NCI-H2029 treated with DMSO at 0.1 percent for 48 hours (cell line): ENCODE measurements around the gene SDK1.
"Not testable (repeated sequence)": the region's sequence is repeated elsewhere in the genome, so short reads cannot be mapped to it uniquely, and the experiment has no call there.

Source experiments
- DNase-seq: peaks from one replicate; lab custom pipeline; 2025; lab: John Stamatoyannopoulos, UW

The SDK1 gene

DNA sequence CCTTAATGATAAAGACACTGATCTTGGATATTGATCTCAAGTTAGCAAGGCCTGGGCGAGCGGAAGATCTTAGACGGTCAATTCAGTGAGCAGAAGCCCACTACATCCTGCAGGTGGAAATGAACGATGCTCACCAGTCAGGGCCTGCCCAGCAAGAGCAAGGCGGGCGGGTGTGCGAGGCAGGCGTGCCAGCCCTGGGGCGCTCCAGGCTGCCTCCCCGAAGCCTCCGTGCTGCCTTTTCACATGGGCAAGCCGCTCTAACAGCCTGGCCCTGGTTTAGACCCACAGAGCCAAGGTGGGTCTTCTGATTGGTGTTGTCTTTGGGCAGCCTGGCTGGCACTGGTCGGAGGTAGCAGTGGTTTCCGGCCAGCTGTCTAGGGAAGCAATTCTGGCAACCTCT is 906.0 kb downstream of the SDK1 start:
- DNase-seq: no peak

DNA sequence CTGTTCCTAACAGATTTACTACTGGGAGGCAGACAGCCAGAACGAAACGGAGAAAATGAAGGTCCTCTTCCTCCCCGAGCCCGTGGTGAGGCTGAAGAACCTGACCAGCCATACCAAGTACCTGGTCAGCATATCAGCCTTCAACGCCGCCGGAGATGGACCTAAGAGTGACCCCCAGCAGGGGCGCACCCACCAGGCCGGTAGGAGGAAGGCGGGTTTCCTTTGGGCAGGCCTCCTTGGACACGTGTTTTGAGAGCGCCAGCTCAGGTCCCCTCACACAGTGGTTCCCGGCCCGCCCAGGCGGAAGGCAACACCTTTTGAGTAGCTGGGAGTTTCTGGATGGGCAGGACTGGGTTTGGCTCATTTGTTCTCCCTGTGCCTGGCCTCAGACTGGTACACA is 907.0 kb downstream of the SDK1 start:
- no peak for DNase-seq

DNA sequence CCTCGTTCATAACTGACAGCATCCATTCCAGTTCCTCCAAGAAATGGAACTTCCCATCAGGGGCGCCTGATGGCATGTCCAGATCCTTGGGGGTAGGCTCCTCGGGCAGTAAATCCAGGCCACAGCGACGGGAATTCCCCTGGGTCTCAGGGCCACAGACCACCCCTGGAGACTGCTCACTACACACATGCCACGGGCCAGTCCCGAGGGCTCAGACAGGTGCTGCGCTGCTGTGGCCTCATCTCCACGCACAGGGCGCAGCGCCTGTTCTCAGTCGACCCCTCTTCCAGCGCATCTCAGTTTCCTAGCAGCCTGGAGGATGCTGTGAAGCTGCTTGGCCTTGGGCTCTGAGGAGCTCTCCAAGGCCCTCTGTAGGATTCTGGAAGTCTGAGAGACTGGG is 907.5 kb downstream of the SDK1 start:
- no peak for DNase-seq

DNA sequence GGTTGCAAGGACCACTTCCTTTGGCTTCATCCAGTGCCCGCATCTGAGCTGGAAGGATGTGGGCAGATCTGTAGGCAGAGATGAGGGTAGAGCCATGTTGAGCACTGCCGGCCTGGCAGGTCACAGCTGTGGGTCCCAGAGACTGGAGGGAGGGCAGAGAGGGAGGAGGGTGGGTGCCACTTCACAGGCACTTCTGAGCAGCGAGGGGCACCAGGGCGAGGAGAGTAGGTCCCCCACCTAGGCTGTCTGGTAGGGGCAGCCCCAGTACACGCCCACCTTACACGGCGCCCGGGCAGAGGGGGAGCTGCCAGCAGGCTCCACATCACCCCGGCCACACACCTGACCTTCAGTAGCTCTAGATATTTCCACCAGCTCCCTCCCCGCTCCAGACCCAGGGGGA is 908.1 kb downstream of the SDK1 start:
- DNase-seq: no peak

DNA sequence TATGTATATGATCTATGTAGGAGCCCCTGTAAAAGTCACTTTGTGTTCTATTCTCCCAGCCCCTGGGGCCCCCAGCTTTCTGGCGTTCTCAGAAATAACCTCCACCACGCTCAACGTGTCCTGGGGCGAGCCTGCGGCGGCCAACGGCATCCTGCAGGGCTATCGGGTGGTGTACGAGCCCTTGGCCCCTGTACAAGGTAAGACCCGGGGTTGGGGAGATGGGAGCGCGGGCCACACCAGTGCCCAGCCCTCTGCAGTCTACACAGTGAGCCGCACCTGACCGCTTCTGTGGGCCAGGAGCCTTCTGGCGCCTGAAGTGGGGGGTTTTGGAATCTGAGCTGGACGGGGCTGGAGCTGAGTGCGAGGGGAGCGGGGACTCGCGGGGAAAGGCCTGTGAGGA is 908.9 kb downstream of the SDK1 start:
- no peak for DNase-seq

DNA sequence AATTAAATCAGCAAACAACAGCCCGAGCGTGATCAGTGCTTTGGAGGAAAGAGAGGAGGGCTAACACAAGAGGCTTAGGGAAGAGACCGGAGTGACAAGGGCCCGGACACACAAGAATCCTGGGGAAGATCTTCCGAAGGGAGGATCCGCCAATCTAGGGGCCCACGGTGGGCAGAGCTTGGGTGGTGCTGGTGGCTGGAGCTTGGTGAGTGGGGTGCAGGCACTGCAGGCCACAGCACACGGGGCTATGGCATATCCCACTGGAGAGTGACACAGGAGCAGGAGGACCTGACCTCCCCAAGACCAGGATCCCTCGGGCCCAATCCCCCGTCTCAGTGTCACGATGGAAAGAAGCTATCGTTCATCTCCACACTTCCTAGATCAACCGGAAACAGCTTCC is 909.8 kb downstream of the SDK1 start:
- DNase-seq: no peak

DNA sequence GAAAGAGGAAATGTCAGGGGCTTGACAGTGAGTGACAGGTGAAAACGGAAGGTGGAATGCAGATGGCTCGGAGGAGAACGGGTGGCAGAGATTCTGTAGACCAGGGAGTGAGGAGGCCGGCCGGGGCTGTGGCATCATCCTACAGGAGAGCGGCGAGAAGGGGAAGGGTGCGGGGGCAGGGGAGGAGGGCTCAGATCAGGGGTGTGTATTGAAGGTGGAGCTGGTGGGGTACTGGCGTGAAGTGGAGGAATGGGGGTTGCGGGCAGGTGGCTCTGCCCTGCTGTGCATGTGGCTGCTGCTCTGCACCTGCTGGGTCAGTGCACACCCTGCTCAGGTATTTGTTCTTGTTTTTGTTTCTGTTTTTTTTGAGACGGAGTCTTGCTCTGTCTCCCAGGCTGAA is 910.2 kb downstream of the SDK1 start:
- no peak for DNase-seq

DNA sequence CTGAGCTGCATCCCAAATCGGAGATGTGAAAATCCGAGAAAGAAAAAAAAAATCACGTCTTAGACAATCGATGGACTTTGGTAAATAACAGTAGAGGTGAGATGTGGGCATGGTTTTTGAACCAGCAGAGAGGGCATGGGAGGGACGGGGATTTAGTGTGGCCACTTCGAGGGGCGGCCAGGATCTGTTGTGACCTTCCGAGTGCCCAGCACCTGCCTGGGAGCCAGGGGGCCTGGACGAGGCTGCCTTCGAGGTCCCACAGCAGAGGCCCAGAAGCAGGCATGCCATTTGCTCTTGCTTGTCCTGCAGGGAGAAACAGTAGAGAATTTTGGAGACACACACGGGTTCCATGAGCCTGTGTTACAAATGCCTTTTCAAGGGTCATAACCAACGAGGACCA is 911.3 kb downstream of the SDK1 start:
- no peak for DNase-seq

DNA sequence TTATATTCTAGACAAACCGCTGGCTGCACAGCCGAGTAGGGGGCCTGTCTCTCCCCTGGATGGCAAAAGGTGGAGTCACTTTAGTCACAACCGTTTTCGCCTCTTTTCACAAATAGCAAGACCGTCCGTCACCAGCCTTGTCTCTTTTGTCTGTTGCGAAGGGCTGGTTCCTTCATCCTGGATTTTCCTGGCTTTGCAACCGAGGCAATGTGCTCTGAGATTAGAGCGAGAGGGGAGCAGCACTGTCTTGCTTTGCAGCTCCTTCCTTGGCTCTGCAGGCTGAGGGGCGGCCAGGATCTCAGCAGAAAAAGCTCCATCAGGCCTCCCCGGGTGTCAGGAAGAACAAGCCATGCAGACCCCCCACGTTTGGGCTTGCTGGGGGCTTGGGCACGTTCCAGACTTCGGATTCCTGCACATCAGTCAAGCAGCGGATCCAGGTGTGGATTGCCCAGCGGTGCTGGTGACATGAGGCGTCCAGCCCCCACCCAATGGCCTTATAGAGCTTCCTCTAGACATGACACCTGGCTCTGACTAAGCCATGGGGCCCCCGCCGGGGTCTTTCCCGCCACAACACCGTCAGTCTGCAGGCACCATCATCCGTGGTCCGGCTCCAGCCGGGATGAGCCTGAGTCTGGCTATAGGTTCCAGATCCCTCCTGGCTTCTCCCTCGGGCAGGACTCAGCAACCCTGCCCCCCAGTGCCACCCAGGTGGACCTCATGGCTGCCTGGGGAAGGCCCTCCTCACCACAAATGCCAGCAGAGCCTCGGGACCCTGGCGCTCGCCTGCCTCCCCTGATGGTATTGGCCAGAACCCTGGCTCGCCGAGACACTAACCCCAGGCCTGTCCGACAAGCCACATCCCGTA is 913.5 kb downstream of the SDK1 start:
- no peak for DNase-seq

DNA sequence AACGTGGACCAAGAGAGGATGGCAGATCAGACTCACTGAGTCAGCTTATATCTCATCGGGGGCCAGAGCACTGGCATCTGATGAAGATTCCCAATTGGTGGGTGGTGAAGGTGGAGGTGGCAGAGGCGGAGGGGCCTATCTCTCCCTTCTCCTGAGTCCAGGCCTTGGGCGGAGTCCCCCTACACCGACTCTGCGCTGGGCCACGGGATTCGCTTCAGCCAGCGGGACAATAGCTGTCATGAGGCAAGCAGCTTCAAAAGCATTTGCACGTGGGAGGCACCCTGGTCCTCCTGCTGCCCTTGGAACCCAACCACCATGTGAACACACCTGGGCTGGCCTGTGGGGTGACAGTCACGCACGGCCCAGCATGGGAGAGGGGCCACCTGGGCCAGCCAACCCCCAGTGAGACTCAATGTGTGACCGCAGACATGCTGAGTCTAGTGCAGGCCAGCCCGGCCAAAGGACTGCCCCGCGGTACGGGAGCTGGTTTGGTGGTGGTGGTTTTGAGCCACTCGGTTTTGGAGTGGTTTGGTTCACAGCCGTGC is 914.2 kb downstream of the SDK1 start:
- no peak for DNase-seq

DNA sequence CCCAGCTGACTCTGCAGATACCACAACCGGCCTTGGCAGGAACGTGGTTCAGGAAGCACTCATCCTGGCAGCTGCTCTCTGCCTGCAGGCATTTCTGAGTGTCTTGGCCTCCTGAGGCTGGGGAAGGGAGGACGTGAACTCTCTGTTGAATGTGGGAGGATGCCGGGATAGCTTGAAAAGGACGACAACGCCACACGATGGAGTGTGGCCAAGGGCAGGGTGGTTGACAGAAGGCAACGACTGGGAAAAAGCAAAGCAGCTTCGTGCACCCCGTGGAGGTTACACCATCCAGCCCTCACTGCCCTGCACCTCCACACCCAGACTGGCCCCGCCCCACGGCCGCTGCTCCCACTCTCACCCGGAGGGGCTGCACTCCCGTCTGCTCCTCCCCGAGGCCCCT is 915.0 kb downstream of the SDK1 start:
- no peak for DNase-seq

DNA sequence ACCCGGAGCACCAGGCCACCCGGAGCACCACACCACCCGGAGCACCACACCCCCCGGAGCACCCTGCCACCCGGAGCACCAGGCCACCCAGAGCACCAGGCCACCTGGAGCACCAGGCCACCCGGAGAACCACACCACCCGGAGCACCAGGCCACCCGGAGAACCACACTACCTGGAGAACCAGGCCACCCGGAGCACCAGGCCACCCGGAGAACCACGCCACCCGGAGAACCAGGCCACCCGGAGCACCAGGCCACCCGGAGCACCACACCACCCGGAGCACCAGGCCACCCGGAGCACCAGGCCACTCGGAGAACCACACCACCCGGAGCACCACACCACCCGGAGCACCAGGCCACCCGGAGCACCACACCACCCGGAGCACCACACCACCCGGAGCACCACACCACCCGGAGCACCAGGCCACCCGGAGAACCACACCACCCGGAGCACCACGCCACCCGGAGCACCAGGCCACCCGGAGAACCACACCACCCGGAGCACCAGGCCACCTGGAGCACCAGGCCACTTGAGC is 916.1 kb downstream of the SDK1 start:
- not testable (repeated sequence) for DNase-seq

DNA sequence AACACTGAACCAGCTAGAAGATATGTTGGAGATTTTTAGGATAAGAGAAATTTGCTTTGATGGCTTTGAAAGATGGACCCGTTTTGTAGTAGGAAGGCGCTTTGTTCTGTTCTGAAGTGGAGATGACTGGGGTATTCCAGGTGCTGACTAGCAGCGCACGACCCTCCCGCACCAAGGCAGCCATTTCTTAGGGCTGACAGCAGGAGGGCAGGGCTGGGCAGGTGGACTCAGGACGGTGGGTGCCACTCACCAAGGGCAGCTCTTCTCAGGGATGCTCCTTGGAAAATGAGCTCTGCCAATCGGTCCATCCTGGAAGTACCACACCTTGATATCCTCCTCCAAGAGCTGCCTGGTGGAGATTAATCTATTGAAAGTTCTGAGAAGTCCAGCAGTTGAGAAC is 917.4 kb downstream of the SDK1 start:
- DNase-seq: no peak

DNA sequence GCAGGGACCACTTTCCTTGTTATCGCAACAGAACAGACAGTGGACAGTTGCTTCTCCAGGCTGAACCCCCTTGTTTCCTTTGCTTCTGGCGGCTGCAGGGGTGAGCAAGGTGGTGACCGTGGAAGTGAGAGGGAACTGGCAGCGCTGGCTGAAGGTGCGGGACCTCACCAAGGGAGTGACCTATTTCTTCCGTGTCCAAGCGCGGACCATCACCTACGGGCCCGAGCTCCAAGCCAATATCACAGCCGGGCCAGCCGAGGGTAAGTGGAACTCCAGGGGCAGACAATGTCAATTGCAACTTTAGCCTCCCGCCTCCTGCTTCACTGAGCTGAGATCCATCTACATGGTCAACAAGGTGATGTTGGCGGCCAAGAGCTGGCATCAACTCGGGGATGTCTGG is 919.0 kb downstream of the SDK1 start:
- DNase-seq: no peak

DNA sequence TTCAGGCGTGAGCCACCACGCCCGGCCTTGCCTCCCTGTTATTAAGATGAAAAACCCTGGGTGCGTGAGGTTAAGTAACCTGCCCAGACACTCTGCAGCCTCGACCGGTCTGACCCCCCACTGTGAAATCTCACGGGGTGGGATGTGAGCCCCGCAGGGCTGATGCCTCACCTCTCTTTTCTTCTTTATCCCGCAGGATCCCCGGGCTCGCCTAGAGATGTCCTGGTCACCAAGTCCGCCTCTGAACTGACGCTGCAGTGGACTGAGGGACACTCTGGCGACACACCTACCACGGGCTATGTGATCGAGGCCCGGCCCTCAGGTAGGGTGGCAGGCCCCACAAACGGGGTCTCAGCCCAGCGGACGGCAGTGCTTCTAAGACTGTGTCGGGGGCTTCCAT is 920.0 kb downstream of the SDK1 start:
- DNase-seq: no peak

DNA sequence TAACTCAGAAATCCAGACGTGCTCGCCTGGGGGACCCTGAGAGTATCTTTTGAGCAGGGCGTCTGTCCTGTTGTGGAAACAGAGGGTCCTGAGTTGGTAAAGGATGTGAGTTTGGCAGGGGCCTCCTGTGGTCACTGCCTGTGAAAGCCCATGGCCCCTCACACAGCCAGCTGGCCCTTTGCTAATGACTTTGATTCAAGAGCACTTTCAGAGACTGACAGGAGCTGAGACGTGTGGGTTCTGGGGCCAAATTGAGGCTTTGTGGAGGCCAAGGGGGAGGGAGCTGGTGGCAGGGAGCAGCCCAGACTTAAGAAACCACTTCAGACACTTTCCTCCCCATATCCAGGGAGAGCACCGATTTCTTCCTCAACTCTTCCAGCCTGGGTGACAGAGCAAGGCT is 921.6 kb downstream of the SDK1 start:
- no peak for DNase-seq

DNA sequence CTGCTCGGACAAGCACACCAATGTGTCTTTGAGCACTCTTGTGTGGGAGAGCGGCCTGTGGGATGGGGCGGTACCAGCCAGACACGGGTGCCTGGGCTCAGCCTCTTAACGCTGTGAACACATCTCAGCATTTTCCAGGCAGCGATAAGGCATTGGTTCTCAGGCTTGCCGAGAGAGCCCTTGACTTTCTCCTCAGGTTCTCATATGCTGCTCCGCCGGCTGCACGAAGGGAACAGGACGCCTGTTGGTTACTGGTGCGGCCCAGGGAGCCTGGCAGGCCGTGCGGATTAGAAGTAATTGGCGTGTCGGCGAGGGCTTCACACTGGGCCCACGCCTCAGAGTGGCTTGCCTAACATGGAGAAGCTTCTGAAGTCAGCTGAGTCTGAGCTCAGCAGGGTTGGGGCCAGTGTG is 924.3 kb downstream of the SDK1 start:
- no peak for DNase-seq

DNA sequence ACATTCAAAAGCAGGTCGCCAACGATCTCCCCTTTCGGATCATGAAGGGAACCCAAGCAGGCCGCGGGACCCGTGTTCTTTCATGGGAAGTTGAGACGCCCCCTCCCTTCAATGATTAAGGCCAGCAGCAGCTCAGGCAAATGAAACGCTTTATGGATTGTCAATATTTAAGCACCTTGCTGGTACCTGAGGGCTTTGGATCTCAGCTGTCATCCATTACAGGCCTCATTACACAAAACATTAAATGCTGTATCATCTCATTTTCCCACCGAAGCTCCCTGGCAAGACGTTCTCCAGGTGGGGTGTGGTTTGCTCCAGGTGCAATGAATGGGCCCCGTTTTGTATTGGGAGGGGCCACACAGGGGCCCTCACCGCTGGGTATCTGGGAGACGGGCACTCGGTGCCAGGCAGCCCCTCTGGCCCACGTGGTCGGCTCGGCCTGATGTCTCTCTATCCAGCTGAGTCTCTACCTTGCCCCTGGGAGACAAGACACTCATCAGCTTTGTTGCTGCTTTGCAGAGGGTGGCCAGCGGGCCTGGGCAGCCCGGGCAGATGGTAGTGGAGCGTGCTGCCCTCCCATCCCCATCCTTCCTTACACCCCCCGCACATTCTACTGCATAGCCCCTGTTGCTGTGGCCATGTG is 925.0 kb downstream of the SDK1 start:
- DNase-seq: no peak

DNA sequence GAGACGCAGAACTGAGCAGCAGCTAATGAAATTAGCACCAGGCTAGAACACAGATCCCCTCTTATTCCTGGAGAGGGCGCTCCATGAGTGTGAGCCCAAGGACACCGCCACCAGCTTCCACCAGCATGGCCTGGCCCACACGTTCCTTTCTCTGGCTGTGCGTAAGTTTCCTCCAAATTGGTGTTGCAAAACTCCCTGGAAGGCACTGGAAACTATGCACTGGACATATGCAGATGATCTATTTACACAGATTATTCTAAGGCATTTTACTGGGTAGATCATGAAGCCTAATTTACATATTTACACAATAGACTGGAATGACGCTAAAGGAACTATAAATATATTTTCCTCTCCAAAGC is 925.5 kb downstream of the SDK1 start:
- no peak for DNase-seq

DNA sequence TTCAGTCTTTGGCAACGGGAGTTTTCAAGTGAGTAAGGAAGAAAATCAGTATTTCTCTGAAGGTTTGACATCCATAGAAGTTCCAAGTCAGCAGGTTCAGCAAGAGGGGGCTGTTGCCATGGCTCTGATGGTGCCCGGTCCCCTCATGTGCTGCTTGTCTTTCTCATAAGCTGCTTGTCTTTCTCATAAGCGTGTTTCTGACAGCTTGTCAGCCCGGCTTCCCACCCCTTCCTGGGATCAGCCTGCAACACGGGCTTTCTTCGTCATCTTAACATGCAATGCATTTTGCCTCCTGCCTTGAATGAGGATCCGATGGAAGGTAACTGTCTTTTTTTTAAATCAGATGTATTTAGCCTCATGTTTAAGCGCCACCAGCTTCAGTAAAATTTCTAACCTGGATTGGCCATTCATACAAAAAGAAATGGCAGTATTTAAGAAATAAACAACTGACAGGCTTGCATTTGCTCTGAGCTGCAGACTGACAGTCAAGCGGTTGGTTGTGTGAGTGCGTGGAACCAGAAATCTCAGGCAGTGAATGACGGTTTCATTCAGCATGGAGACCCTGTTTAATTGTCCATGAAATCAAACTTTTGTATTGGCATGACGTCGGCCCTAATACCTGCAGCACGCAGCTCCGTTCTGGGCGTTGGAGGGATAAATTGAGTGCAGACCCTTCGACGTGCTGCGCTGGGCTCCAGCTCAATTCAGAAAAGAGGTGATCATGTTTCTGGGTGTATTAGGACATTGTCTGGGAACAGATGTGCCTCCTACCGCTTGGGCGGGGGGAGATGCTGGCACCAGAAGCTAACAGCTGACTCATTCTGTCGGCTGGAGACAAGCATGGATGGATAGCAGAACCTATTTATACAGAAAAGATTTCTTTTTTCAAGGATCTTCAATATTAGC is 926.3 kb downstream of the SDK1 start:
- no peak for DNase-seq

DNA sequence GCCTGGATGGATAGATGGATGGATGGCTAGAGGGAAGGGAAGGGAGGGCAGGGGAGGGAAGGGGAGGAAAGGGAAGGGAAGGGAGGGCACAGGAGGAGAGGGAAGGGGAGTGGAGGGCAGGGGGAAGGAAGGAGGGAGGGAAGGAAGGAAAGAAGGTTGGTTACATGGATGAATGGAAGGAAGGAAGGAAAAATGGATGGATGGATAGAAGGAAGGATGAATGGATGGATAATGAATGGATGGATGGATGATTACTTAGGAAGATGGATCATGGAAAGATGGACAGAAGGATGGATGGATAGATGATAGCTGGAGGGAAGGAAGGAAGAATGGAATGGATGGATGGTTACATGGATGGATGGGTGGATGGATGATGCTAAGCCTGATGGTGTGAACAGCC is 929.3 kb downstream of the SDK1 start:
- DNase-seq: no peak

DNA sequence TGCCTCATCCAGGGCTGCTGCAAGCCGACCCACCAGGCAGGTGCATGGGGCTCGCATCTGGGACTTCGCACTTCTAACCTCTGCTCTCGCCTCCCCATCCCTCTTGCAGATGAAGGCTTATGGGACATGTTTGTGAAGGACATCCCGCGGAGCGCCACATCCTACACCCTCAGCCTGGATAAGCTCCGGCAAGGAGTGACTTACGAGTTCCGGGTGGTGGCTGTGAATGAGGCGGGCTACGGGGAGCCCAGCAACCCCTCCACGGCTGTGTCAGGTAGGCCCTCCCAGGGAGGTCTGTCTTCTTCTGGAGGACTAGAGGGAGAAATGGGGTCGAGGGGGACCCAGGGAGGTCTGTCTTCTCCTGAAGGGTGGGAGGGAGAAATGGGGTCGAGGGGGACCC is 932.1 kb downstream of the SDK1 start:
- no peak for DNase-seq
